Measurements from ENCODE around the gene ZNF280A. TPM values are rescaled to one million over a fixed set of nuclear protein-coding genes. Genes with fewer than 3 reads are reported as not detected.
A peak's percentile ranks its signal among the peaks of the same experiment; 100 is the strongest.

The ZNF280A gene
- polyA plus RNA-seq, 1 donor from 2014 or later, result not detected

- Histone ChIP-seq H3K27ac (ENCODE audit: low read length) (no peak overlapping the region), H3F3A (ENCODE audit: insufficient read depth, low read length, poor library complexity, severe bottlenecking) (no peaks in the 10 kb centered on the region), H2AFZ (ENCODE audit: low read depth, low read length) (no peak overlapping the region), H3K79me2 (replicated peaks; ENCODE audit: insufficient read depth, low read length) (no peaks in the 10 kb centered on the region), H4K20me1 (ENCODE audit: insufficient read depth) (no peaks in the 10 kb centered on the region), H3K9ac (ENCODE audit: low read length) (no peak overlapping the region), H3K27me3 (ENCODE audit: insufficient read depth, low read depth, low read length) (no peaks in the 10 kb centered on the region), H3K4me2 (ENCODE audit: low read length) (no peak overlapping the region), H3K4me3 (ENCODE audit: low read length) (no peak overlapping the region), H3K9me2 (ENCODE audit: insufficient read depth, low read length) (no peaks in the 10 kb centered on the region), H3K9me3 (ENCODE audit: low read length) (no peaks in the 10 kb centered on the region), H3K36me3 (ENCODE audit: insufficient read depth, low read length) (no peaks in the 10 kb centered on the region)
- TF ChIP-seq POLR2AphosphoS5 (IDR thresholded peaks at IDR 0.05), result no peak
- no peak for TF ChIP-seq EZH2 (IDR thresholded peaks at IDR 0.05; ENCODE audit: borderline replicate concordance, insufficient read depth, low read length, poor library complexity, severe bottlenecking)
- no peak for TF ChIP-seq SMC3 (conservative IDR thresholded peaks at IDR 0.05; ENCODE audit: poor library complexity)
- TF ChIP-seq REST (IDR thresholded peaks at IDR 0.05; ENCODE audit: borderline replicate concordance), result no peak
- TF ChIP-seq TAF1 (IDR thresholded peaks at IDR 0.05; ENCODE audit: low read depth), result no peak
- TF ChIP-seq MXI1 (conservative IDR thresholded peaks at IDR 0.05; ENCODE audit: poor library complexity, severe bottlenecking), result no peak
- no peak for TF ChIP-seq RAD21 (conservative IDR thresholded peaks at IDR 0.05)
- TF ChIP-seq, protein P1, sequence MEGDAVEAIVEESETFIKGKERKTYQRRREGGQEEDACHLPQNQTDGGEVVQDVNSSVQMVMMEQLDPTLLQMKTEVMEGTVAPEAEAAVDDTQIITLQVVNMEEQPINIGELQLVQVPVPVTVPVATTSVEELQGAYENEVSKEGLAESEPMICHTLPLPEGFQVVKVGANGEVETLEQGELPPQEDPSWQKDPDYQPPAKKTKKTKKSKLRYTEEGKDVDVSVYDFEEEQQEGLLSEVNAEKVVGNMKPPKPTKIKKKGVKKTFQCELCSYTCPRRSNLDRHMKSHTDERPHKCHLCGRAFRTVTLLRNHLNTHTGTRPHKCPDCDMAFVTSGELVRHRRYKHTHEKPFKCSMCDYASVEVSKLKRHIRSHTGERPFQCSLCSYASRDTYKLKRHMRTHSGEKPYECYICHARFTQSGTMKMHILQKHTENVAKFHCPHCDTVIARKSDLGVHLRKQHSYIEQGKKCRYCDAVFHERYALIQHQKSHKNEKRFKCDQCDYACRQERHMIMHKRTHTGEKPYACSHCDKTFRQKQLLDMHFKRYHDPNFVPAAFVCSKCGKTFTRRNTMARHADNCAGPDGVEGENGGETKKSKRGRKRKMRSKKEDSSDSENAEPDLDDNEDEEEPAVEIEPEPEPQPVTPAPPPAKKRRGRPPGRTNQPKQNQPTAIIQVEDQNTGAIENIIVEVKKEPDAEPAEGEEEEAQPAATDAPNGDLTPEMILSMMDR (IDR thresholded peaks at IDR 0.05; ENCODE audit: poor library complexity, severe bottlenecking), result no peak
- no peak for TF ChIP-seq EP300 (conservative IDR thresholded peaks at IDR 0.05; ENCODE audit: poor library complexity, severe bottlenecking)
These were observed 45.9 kb upstream of the ZNF280A start for GRCh38 chr22:22565981-22566380.

- no peaks in the 10 kb centered on the region for H3K27me3 ChIP-seq (ENCODE audit: insufficient read depth, low read depth, low read length)
- H4K20me1 ChIP-seq (ENCODE audit: insufficient read depth), result no peaks in the 10 kb centered on the region
- no peak within 1 kb of the TSS for H3K4me3 ChIP-seq (ENCODE audit: low read length)
These were observed 39.0 kb upstream of the ZNF280A start, which contains the start of gene PRAME for GRCh38 chr22:22558972-22559603. TSS of gene PRAME (minus strand) at chr22:22559265. CDS start at chr22:22556832, 2,433 bp downstream.

More at GRCh38 chr22:22558972-22559603, 39.0 kb upstream of the ZNF280A start, which contains the start of gene PRAME:
- H3K9me2 ChIP-seq (ENCODE audit: insufficient read depth, low read length), result no peaks in the 10 kb centered on the region
- no peaks in the 10 kb centered on the region for H3K36me3 ChIP-seq (ENCODE audit: insufficient read depth, low read length)
- H3K27ac ChIP-seq (ENCODE audit: low read length), result no peak within 1 kb of the TSS
- TF ChIP-seq MXI1 (conservative IDR thresholded peaks at IDR 0.05; ENCODE audit: poor library complexity, severe bottlenecking), result no peak
- TF ChIP-seq, protein P1 (IDR thresholded peaks at IDR 0.05; ENCODE audit: poor library complexity, severe bottlenecking), result peak; percentile 16
- H3K79me2 ChIP-seq (replicated peaks; ENCODE audit: insufficient read depth, low read length), result no peaks in the 10 kb centered on the region
- no peaks in the 10 kb centered on the region for H3F3A ChIP-seq (ENCODE audit: insufficient read depth, low read length, poor library complexity, severe bottlenecking)
- no peak within 1 kb of the TSS for H3K4me2 ChIP-seq (ENCODE audit: low read length)
- H2AFZ ChIP-seq (ENCODE audit: low read depth, low read length), result no peak within 1 kb of the TSS
- H3K9me3 ChIP-seq (ENCODE audit: low read length), result no peaks in the 10 kb centered on the region
- H3K9ac ChIP-seq (ENCODE audit: low read length), result no peak within 1 kb of the TSS
